HepG2 (cell line): ENCODE data around the gene SIX5. TPM values are rescaled to one million over a fixed set of nuclear protein-coding genes. Genes with fewer than 3 reads are reported as not detected.

ENCODE experiments used
- ATAC-seq: fragments of 200-7000 bp; cut with Tn5 transposase; 3 replicates; pipeline ENCODE4 v1.9.1; 2020; ENCODE audit warnings: mild to moderate bottlenecking, moderate library complexity
- BruUV-seq: library from RNA; stranded (reverse); fragments of 400-500 nt; replicated peaks from 2 replicates; lab custom pipeline; 2021; lab: Mats Ljungman, UMichigan
- CTCF ChIA-PET: fragments of 300-600 bp; formaldehyde crosslinking; extraction: SDS; loops from one replicate; lab custom pipeline; 2021; ENCODE audit warnings: low total read pairs, inconsistent platforms, low intra/inter-chr PET ratio; lab: Yijun Ruan, JAX
- POLR2A ChIA-PET: fragments of 350-600 bp; sonication (Branson Sonifier 250); formaldehyde crosslinking; loops from one replicate; lab custom pipeline; 2020; ENCODE audit warnings: antibody characterized with exemption, inconsistent platforms; lab: Yijun Ruan, JAX
- DNase-seq: peaks from one replicate; pipeline ENCODE4 v3.0.0-alpha.2; 2015; ENCODE audit warnings: low spot score
- FAIRE-seq: peaks from 3 replicates; lab custom pipeline; 2011; peaks lifted over from hg19 to GRCh38; lab: Jason Lieb, UNC
- H2AFZ ChIP-seq: one replicate; pipeline ENCODE4 v1.6.1; 2011; ENCODE audit warnings: low read length, inconsistent platforms
- H3K27ac ChIP-seq: fragments of 300-600 bp; 3 replicates; pipeline ENCODE4 v1.8.0; 2011; ENCODE audit warnings: mixed run types, mild to moderate bottlenecking, mixed read lengths, low read length, inconsistent platforms; ENCODE audit not compliant: insufficient read depth; ENCODE audit errors: extremely low read length
- H3K27me3 ChIP-seq, 2 experiments: fragments of 200-600 bp in 1 of 2; 2 replicates in 1 of 2; 3 replicates in 1 of 2; pipeline versions ENCODE4 v1.6.0 to v1.8.0; 2011; ENCODE audit warnings: low read length in 2 of 2, mild to moderate bottlenecking in 2 of 2, moderate library complexity in 2 of 2, inconsistent platforms in 1 of 2; ENCODE audit not compliant: insufficient read depth in 2 of 2, control insufficient read depth in 1 of 2
- H3K36me3 ChIP-seq, 2 experiments: fragments of 200-600 bp in 1 of 2; replicated peaks in 1 of 2; 2 replicates in 1 of 2; 3 replicates in 1 of 2; pipeline versions ENCODE4 v1.5.1 to v1.8.0; 2011; ENCODE audit warnings: low read length in 2 of 2, inconsistent platforms in 1 of 2; ENCODE audit not compliant: insufficient read depth in 2 of 2, control insufficient read depth in 1 of 2
- H3K4me1 ChIP-seq: 2 replicates; pipeline ENCODE4 v1.5.1; 2012; ENCODE audit warnings: low read length, inconsistent platforms; ENCODE audit not compliant: insufficient read depth
- H3K4me2 ChIP-seq: 2 replicates; pipeline ENCODE4 v1.6.0; 2011; ENCODE audit warnings: low read depth, low read length, inconsistent platforms
- H3K4me3 ChIP-seq, 3 experiments: fragments of 200-600 bp in 1 of 3; sonication (generic), shearing (Covaris generic) in 1 of 3; replicated peaks in 1 of 3; 2 replicates each; pipeline ENCODE4 v1.5.1; 2011 to 2016; ENCODE audit warnings: low read length in 3 of 3, inconsistent platforms in 2 of 3, low read depth in 2 of 3, mild to moderate bottlenecking in 2 of 3, control low read depth in 1 of 3, mixed read lengths in 1 of 3; ENCODE audit not compliant: insufficient read depth in 1 of 3
- H3K79me2 ChIP-seq: one replicate; pipeline ENCODE4 v1.6.1; 2011; ENCODE audit warnings: low read length, inconsistent platforms; ENCODE audit not compliant: insufficient read depth
- H3K9ac ChIP-seq: 2 replicates; pipeline ENCODE4 v1.6.0; 2011; ENCODE audit warnings: mild to moderate bottlenecking, low read depth, low read length, inconsistent platforms; ENCODE audit not compliant: insufficient read depth
- H3K9me3 ChIP-seq: 2 replicates; pipeline ENCODE4 v1.5.1; 2012; ENCODE audit warnings: mild to moderate bottlenecking, low read length
- H4K20me1 ChIP-seq: 2 replicates; pipeline ENCODE4 v1.6.0; 2011; ENCODE audit warnings: inconsistent platforms, mild to moderate bottlenecking, low read length, moderate library complexity; ENCODE audit not compliant: insufficient read depth
- AGO2 ChIP-seq: fragments of 200-400 bp; formaldehyde crosslinking; optimal IDR thresholded peaks from 2 replicates; pipeline ENCODE3; 2017; ENCODE audit warnings: mild to moderate bottlenecking, low read depth, low read length, moderate library complexity
- ATF7 ChIP-seq, 2 experiments: fragments of 450-650 bp in 1 of 2; sonication (generic) in 1 of 2; formaldehyde crosslinking in 1 of 2; IDR thresholded peaks; 2 replicates each; pipeline versions ENCODE4 v1.4.0 to v1.6.1; 2016 to 2020; ENCODE audit warnings: antibody characterized with exemption in 1 of 2, mild to moderate bottlenecking in 1 of 2, missing genetic modification reagents in 1 of 2
- BRF2 ChIP-seq: sonication (generic); formaldehyde crosslinking; IDR thresholded peaks from 2 replicates; pipeline ENCODE4 v1.8.1; 2022; ENCODE audit warnings: mild to moderate bottlenecking, missing genetic modification reagents
- ERF ChIP-seq: IDR thresholded peaks from 2 replicates; pipeline ENCODE4 v1.6.1; 2018; ENCODE audit warnings: missing biosample characterization, missing genetic modification reagents
- HCFC1 ChIP-seq: fragments of 150-350 bp; IDR thresholded peaks from 2 replicates; pipeline ENCODE4 v1.6.1; 2014; ENCODE audit warnings: low read depth, low read length
- HNRNPK ChIP-seq: fragments of 200-400 bp; formaldehyde crosslinking; IDR thresholded peaks from 2 replicates; pipeline ENCODE4 v1.6.1; 2018; ENCODE audit warnings: low read length, low read depth, moderate library complexity, mild to moderate bottlenecking; ENCODE audit not compliant: poor library complexity, severe bottlenecking
- MLX ChIP-seq: IDR thresholded peaks from 2 replicates; pipeline ENCODE4 v1.6.1; 2016
- NFKBIZ ChIP-seq: IDR thresholded peaks from 2 replicates; pipeline ENCODE4 v1.6.1; 2018; ENCODE audit warnings: missing genetic modification reagents, missing compliant biosample characterization
- ONECUT2 ChIP-seq: sonication (generic); formaldehyde crosslinking; IDR thresholded peaks from 2 replicates; pipeline ENCODE4 v1.4.0; 2020; ENCODE audit warnings: missing genetic modification reagents
- PHF21A ChIP-seq: sonication (generic); formaldehyde crosslinking; IDR thresholded peaks from 2 replicates; pipeline ENCODE4 v1.5.0; 2020; ENCODE audit warnings: mild to moderate bottlenecking, missing genetic modification reagents
- RELA ChIP-seq: sonication (generic); formaldehyde crosslinking; IDR thresholded peaks from 2 replicates; pipeline ENCODE4 v1.4.0; 2020; ENCODE audit warnings: missing genetic modification reagents
- ZBTB7B ChIP-seq: sonication (generic); formaldehyde crosslinking; IDR thresholded peaks from 2 replicates; pipeline ENCODE4 v1.4.0; 2020; ENCODE audit warnings: missing genetic modification reagents
- ZFX ChIP-seq: sonication (generic); formaldehyde crosslinking; IDR thresholded peaks from 2 replicates; pipeline ENCODE4 v1.4.0; 2020; ENCODE audit warnings: mild to moderate bottlenecking, low read depth, missing genetic modification reagents, moderate library complexity
- ZNF263 ChIP-seq: sonication (generic); formaldehyde crosslinking; IDR thresholded peaks from 2 replicates; pipeline ENCODE4 v1.4.0; 2020; ENCODE audit warnings: missing genetic modification reagents
- ZNF362 ChIP-seq: sonication (generic); formaldehyde crosslinking; IDR thresholded peaks from 2 replicates; pipeline ENCODE4 v1.4.0; 2020; ENCODE audit warnings: missing genetic modification reagents, mild to moderate bottlenecking, borderline replicate concordance
- ZNF503 ChIP-seq: sonication (generic); formaldehyde crosslinking; IDR thresholded peaks from 2 replicates; pipeline ENCODE4 v1.4.0; 2020; ENCODE audit warnings: missing genetic modification reagents
- ZNF614 ChIP-seq: IDR thresholded peaks from 2 replicates; pipeline ENCODE4 v1.6.1; 2018; ENCODE audit warnings: missing biosample characterization, missing genetic modification reagents, inconsistent platforms, borderline replicate concordance
- ZNF780A ChIP-seq: sonication (generic); formaldehyde crosslinking; IDR thresholded peaks from 2 replicates; pipeline ENCODE4 v1.8.0; 2022; ENCODE audit warnings: mild to moderate bottlenecking, missing genetic modification reagents, moderate library complexity
- ZSCAN30 ChIP-seq: sonication (generic); formaldehyde crosslinking; IDR thresholded peaks from 2 replicates; pipeline ENCODE4 v1.5.0; 2020; ENCODE audit warnings: mild to moderate bottlenecking, missing genetic modification reagents
- WGBS: methylation state at CpG from one replicate; pipeline ENCODE4 v1.1.6; 2017; ENCODE audit warnings: low lambda C conversion rate; 5-methylcytosine and 5-hydroxymethylcytosine counted together
- in situ Hi-C: cut with HindIII; loops from 2 replicates; pipeline ENCODE4 v1.10.0; 2017; ENCODE audit warnings: low pct_unique_long_range_greater_than_20kb; ENCODE audit not compliant: extremely low pct_ligation_motif_present
- intact Hi-C: fragments of 100-400 bp; cut with micrococcal nuclease; formaldehyde crosslinking; loops from one replicate; pipeline ENCODE4 v1.10.0; 2022; ENCODE audit not compliant: unreplicated experiment
- polyA plus RNA-seq, 8 experiments: library from polyadenylated mRNA; depleted of rRNA in 3 of 8; stranded (reverse) in 7 of 8; unstranded in 1 of 8; fragments of >200 nt; fragmentation: Illumina TruSeq in 4 of 8; extraction: Trizol in 4 of 8; gene quantifications; 2 replicates each; pipeline versions ENCODE4 v1.2.1 to v1.2.3, GENCODE V29; 2011 to 2016; ENCODE audit warnings: low read depth in 4 of 8, missing spikeins in 1 of 8, mixed read lengths in 1 of 8; ENCODE audit not compliant: insufficient read depth in 1 of 8
- total RNA-seq, 5 experiments: library from RNA; depleted of rRNA; stranded (reverse); fragments of >200 nt; fragmentation: Illumina TruSeq; extraction: Trizol; gene quantifications; 2 replicates each; pipeline ENCODE4 v1.2.3, GENCODE V29; 2016; ENCODE audit warnings: low read depth in 1 of 5

Gene SIX5
- total and polyA plus RNA-seq, 2 of the 13 experiments (the other 11 are each of a cell fraction or from before 2014, with no cell fraction given), result 7.7 to 10.5 TPM

GRCh38 chr19:45782162-45782691 is 13.2 kb upstream of the SIX5 start, which contains the start of gene DMPK:
Gene DMPK, minus strand, starts transcription at chr19:45782490. Its CDS starts 138 bp downstream, at chr19:45782352.
- Histone ChIP-seq H3K9ac (peak within 1 kb of the TSS; percentile 58; the same call in 1 of the 2 replicates), H3K9me3 (no peaks in the 10 kb centered on the region), H3K4me3 (peak within 1 kb of the TSS in 2 of 3 experiments; percentile 11 to 61; a peak in 2 of 6 replicates), H3K36me3 (peaks cover 2 to 9% of the 10 kb centered on the region in 2 experiments; a peak in 2 of 5 replicates), H3K27me3 (no peaks in the 10 kb centered on the region; a peak in 1 of 5 replicates), H4K20me1 (peaks cover 4% of the 10 kb centered on the region; the same call in 1 of the 2 replicates), H3K4me2 (peak within 1 kb of the TSS; percentile 66), H3K4me1 (peaks cover 35% of the 10 kb centered on the region), H3K79me2 (no peaks in the 10 kb centered on the region), H3K27ac (no peak within 1 kb of the TSS), H2AFZ (no peak within 1 kb of the TSS)
- ATAC-seq, result peak; percentile 22
- intact Hi-C loops (no loop called here), in situ Hi-C loops (no loop called here)
- WGBS, result 12% methylated on average over 9 of the region's 18 CpGs
- POLR2A ChIA-PET, result interaction anchor here (0.5 to 4.7 kb wide), 5 partner anchors 9 to 104 kb away, joined by 3 to 53 read pairs (median 3); partner anchors contain the start of genes IRF2BP1 and SIX5
- no peak for DNase-seq
- no TSS peak for BruUV-seq
- no peak for FAIRE-seq
- CTCF ChIA-PET, result no interaction called here
- TF ChIP-seq ATF7 (IDR thresholded peaks at IDR 0.05) (no peak), ATF7 (CRISPR knock-in tag; IDR thresholded peaks at IDR 0.05) (no peak), ZBTB7B (CRISPR knock-in tag) (no peak), NFKBIZ (CRISPR knock-in tag) (no peak), ZNF263 (CRISPR knock-in tag) (no peak), ZNF503 (CRISPR knock-in tag) (no peak), HNRNPK (peak; percentile 50), ERF (CRISPR knock-in tag) (no peak), ZNF362 (CRISPR knock-in tag) (no peak), HCFC1 (no peak), ZFX (CRISPR knock-in tag) (peak; percentile 13; the same call in 1 of the 2 replicates), MLX (CRISPR knock-in tag) (no peak), ZNF614 (CRISPR knock-in tag) (no peak), ONECUT2 (CRISPR knock-in tag) (no peak), RELA (CRISPR knock-in tag) (no peak), BRF2 (CRISPR knock-in tag) (no peak), ZNF780A (CRISPR knock-in tag) (no peak), PHF21A (CRISPR knock-in tag) (no peak), AGO2 (peak; percentile 89), ZSCAN30 (no peak)
